GM23248 (cell line): ENCODE data around the gene BDNF.

ENCODE experiments used
- EZH2 ChIP-seq: fragments of 200-600 bp; sonication (generic); IDR thresholded peaks from 2 replicates; pipeline ENCODE4 v1.6.1; 2018; ENCODE audit warnings: antibody characterized with exemption, mild to moderate bottlenecking; ENCODE audit not compliant: insufficient read depth, poor library complexity, severe bottlenecking
- EZH2phosphoT487 ChIP-seq: fragments of 200-600 bp; sonication (generic); IDR thresholded peaks from 2 replicates; pipeline ENCODE4 v1.6.1; 2018; ENCODE audit warnings: antibody characterized with exemption, moderate library complexity, mild to moderate bottlenecking, low read depth; ENCODE audit not compliant: insufficient read depth

DNA sequence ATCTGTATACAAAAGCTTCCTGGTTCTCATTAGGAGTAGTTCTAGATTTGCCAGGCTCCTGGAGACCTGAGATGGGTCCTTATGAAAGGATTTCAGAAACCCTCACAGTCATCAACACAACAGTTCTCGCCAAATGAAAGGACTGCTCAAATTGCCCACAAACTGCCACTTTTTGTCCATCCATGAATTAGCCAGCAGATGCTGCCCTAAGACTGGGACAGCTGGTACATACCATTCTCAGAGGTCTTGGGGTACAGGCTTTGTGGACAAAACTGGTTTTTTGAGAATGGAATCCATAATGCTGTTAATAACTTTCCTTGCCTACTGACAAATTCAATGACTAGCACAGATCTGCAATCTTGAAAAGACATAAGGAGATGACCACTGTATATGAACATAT, 23.4 kb upstream of the BDNF start:
- TF ChIP-seq EZH2phosphoT487 (no peak), EZH2 (no peak)
